ENCODE data around the gene RRM1. TPM values are rescaled to one million over a fixed set of nuclear protein-coding genes. Genes with fewer than 3 reads are reported as not detected.

The RRM1 gene
- polyA plus RNA-seq, 4 donors = 68.5 to 77.6 (median 68.9) TPM

DNA sequence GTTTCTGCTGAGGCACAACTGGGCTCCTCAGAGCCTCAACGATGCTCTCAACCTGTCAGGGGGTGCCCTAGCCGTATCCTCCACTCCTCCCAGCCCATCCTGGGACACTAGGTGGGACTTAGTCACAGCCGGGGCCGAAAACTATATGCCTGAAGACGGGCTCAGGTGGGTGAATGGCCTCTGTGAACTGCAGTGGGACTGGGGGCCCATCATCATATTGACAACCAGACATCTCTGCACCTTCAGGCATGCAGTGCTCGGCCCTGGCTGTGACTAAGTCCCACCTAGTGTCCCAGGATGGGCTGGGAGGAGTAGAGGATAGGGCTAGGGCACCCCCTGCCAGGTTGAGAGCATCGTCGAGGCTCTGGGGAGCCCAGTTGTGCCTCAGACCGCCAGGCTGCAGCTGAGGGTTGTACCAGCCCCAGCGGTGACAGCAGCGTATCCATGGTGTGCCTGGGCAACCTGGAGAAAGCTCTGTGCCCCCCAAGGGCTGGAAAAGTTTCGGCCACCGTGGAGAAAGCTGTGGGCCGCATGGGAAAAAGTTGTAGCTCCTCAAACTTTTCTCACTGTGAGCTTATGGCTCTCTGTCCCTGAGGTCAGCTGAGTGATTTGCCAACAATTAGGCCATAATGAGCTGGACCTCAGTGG, 88.9 kb downstream of the RRM1 start:
- DNase-seq (ENCODE audit: low read depth in 4 of 4, low spot score in 2 of 4) = no peak

DNA sequence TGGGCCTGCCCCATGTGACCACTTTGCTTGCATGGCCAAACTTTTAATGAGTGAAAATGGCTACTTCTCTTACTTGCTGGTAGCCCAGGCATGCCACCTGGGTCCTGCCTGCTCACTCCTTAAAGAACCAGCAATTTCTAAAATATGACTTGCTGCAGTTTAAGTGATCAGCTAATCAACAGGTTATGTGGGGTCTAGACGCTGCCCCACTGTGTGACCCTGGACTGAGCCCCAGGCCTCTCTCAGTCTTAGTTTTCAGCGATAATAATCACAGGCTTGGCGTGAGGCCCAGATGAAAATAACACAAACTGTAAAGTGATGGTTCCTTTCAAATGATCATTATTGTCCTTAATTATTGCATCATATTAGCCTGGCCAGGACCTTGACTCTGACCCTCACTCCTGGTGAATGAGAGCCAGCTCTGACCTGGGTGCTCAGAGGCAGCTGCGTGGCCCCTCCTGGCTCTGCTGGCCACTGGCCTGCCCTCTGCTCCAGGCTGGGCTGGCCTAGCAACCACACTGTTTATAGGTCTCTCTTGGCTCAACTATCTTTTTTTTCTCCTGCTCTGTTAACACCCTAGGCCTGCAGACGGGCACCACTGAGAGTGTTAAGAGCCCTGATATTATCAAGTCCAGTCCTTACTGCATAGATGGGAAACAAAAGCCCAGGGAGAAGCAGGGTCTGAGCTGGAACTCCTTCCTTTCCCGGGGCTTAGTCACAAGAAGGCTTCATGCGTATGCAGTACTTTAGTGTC, 89.7 kb downstream of the RRM1 start:
- DNase-seq (ENCODE audit: low read depth in 4 of 4, low spot score in 2 of 4) = no peak

DNA sequence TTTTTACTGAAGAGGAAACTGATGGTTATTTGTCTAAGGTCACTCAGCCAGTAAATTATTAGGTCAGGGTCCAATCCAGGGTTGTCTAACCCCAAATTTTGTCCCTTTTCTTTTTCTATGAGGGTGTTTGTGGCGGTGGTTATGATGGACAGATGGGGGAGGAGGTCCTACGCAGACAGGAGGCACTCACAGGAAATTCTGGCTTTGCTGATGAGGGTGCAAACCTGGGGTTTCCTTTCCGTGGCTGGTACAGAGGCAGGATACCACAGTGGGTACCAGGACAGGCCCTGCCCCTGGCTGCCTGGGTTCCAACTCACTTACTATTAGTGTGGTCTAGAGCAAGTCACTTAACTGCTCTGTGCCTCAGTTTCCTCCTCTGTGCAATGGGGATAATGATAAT, 91.0 kb downstream of the RRM1 start:
- no peak for DNase-seq (ENCODE audit: low read depth in 4 of 4, low spot score in 2 of 4)

DNA sequence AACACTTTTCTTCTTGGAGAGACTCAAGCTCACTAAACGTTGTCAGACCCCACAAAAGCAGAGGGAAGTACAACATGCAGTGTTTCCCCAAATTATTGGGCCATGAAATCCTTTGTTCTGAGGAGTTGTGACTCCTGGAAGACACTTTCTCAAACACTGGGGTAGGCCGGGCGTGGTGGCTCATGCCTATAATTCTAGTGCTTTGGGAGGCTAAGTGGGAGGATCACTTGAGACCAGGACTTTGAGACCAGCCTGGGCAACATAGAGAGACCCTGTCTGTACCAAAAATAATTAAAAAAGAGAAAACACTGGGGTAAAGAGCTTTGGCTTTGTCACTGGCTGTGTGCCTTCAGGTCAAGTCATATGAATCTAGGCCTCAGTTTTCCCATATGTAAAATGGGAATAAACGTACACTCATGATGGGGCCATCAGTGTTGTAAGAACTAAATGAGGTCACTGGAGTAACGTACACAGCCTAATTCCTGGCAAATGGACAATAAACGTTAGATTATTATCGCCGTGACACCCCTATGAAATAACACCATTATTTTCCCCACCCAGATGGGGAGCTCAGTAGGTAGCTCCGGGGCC, 92.0 kb downstream of the RRM1 start:
- no peak for DNase-seq (ENCODE audit: low read depth in 4 of 4, low spot score in 2 of 4)

GRCh38 chr11:4187055-4187988, 92.7 kb downstream of the RRM1 start:
- DNase-seq (ENCODE audit: low read depth in 4 of 4, low spot score in 2 of 4) = peak; percentile 36 to 78 (median 72)

Other genes with a start within 250 kb of the RRM1 start
- 10 to 100 TPM; 33.6 to 40.7 (median 37.5) TPM for gene STIM1, start 239.1 kb upstream of the RRM1 start, polyA plus RNA-seq (ENCODE audit: insufficient read length in 4 of 4)

Data from left renal cortex interstitium (tissue), 4 donors.